ENCODE results near the gene C11orf24. TPM values are rescaled to one million over a fixed set of nuclear protein-coding genes. Genes with fewer than 3 reads are reported as not detected.
"Not testable (repeated sequence)": the region's sequence is repeated elsewhere in the genome, so short reads cannot be mapped to it uniquely, and the experiment has no call there.

C11orf24 gene
- total and polyA plus RNA-seq, 5 donors from 2014 or later = 6.6 to 11.0 (median 9.1) TPM

DNA sequence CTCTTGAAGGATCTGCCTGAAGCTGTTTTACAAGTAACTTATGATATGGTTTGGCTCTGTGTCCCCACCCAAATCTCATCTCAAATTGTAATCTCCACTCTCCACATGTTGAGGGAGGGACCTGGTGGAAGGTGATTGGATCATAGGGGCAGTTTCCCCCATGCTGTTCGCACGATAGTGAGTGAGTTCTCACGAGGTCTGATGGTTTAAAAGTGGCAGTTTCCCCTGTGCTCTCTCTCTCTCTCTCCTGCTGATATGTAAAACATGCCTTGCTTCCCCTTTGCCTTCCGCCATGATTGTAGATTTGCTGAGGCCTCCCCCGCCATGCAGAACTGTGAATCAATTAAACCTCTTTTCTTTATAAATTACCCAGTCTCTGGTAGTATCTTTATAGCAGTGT, 26.9 kb downstream of the C11orf24 start:
- H3K27me3 ChIP-seq (ENCODE audit: control insufficient read depth, insufficient read depth, low read length); DNase-seq; H3K36me3 Mint-ChIP-seq; H3K27ac ChIP-seq (ENCODE audit: insufficient read depth, low read length, poor library complexity, severe bottlenecking); H3K4me3 Mint-ChIP-seq; H3K27ac Mint-ChIP-seq; H3K36me3 ChIP-seq (ENCODE audit: control insufficient read depth, insufficient read depth, low read length); H3K4me1 Mint-ChIP-seq; H3K4me3 ChIP-seq (ENCODE audit: low read depth, low read length); H3K9me3 ChIP-seq (ENCODE audit: control insufficient read depth in 2 of 2, low read length in 2 of 2); ATAC-seq (ENCODE audit: low read depth in 2 of 2); H3K4me1 ChIP-seq (ENCODE audit: control insufficient read depth, insufficient read depth, low read length, poor library complexity, severe bottlenecking): not testable (repeated sequence)
- Mint-ChIP-seq H3K9me3 (peaks cover 0 to 12% (median 6%) of the 10 kb centered on the region in 7 donors), H3K27me3 (peaks cover 24% of the 10 kb centered on the region)

DNA sequence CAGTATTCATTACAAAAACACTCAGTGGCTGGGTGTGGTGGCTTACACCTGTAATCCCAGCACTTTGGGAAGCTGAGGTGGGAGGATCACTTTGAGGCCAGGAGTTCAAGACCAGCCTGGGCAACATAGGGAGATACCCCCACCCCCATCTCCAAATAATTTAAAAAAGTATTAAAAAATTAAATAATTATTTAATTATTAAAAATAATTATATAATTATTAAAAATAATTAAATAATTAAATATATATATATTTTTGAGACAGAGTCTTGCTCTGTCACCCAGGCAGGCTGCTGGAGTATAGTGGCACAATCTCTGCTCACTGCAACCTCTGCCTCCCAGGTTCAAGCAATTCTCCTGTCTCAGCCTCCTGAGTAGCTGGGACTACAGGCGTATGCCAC, 27.9 kb downstream of the C11orf24 start:
- H3K9me3 Mint-ChIP-seq; DNase-seq; ATAC-seq (ENCODE audit: low read depth in 2 of 2); H3K36me3 ChIP-seq (ENCODE audit: control insufficient read depth, insufficient read depth, low read length); H3K9me3 ChIP-seq (ENCODE audit: control insufficient read depth in 2 of 2, low read length in 2 of 2); H3K27ac ChIP-seq (ENCODE audit: insufficient read depth, low read length, poor library complexity, severe bottlenecking); H3K27ac Mint-ChIP-seq; H3K36me3 Mint-ChIP-seq; H3K4me3 Mint-ChIP-seq; H3K4me1 Mint-ChIP-seq; H3K27me3 ChIP-seq (ENCODE audit: control insufficient read depth, insufficient read depth, low read length); H3K4me1 ChIP-seq (ENCODE audit: control insufficient read depth, insufficient read depth, low read length, poor library complexity, severe bottlenecking); H3K4me3 ChIP-seq (ENCODE audit: low read depth, low read length): not testable (repeated sequence)
- peaks cover 25% of the 10 kb centered on the region for H3K27me3 Mint-ChIP-seq

DNA sequence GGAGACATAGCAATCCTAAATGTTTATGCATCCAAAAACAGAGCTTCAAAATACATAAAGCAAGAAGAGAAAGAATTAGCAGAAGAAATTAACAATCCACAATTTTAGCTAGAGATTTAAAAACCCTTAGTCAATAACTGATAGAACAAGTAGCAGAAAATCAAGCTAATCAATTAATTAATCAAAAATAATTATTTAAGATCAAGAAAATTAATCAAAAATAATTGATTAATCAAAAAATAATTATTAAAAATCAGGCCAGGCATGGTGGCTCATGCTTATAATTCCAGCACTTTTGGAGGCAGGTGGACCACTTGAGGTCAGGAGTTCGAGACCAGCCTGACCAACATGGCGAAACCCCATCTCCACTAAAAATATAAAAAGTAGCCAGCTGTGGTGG, 29.2 kb downstream of the C11orf24 start:
- Mint-ChIP-seq H3K4me3 (no peak overlapping the region), H3K9me3 (peaks cover 0 to 6% (median 0%) of the 10 kb centered on the region in 7 donors), H3K27ac (no peak overlapping the region), H3K4me1 (no peaks in the 10 kb centered on the region), H3K36me3 (no peaks in the 10 kb centered on the region), H3K27me3 (peaks cover 33% of the 10 kb centered on the region)
- Histone ChIP-seq H3K4me3 (ENCODE audit: low read depth, low read length) (no peak overlapping the region), H3K36me3 (ENCODE audit: control insufficient read depth, insufficient read depth, low read length) (no peaks in the 10 kb centered on the region), H3K27ac (ENCODE audit: insufficient read depth, low read length, poor library complexity, severe bottlenecking) (no peak overlapping the region), H3K9me3 (ENCODE audit: control insufficient read depth in 2 of 2, low read length in 2 of 2) (peaks cover 0 to 1% of the 10 kb centered on the region in 2 experiments), H3K4me1 (ENCODE audit: control insufficient read depth, insufficient read depth, low read length, poor library complexity, severe bottlenecking) (no peaks in the 10 kb centered on the region), H3K27me3 (ENCODE audit: control insufficient read depth, insufficient read depth, low read length) (peaks cover 6% of the 10 kb centered on the region)
- ATAC-seq (ENCODE audit: low read depth in 2 of 2) (no peak), DNase-seq (no peak)

DNA sequence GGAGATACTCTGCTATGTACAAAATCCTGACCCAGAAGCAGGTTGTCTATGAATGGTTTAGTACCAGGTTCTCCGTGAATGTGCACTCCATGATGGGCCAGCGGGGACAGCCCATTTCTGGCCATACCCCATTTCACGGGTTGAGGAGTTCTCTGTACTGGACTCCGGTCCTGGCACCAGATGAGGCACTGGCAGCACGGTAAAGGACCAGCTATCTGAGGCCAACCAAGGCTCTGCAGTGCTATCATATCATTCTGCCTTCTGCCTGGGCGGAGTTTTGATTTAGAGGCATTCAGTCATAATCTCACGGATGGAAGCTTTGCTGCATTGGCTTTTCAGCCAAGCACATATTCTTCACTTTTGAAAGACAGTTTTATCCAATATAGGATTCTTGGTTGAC, 40.2 kb downstream of the C11orf24 start:
- DNase-seq (no peak), ATAC-seq (ENCODE audit: low read depth in 2 of 2) (no peak)
- H3K9me3 Mint-ChIP-seq = peaks cover 0 to 24% (median 6%) of the 10 kb centered on the region in 7 donors
- Histone ChIP-seq H3K27me3 (ENCODE audit: control insufficient read depth, insufficient read depth, low read length) (peaks cover 3% of the 10 kb centered on the region), H3K27ac (ENCODE audit: insufficient read depth, low read length, poor library complexity, severe bottlenecking) (no peak overlapping the region), H3K9me3 (ENCODE audit: control insufficient read depth in 2 of 2, low read length in 2 of 2) (peaks cover 13 to 15% of the 10 kb centered on the region in 2 experiments), H3K4me3 (ENCODE audit: low read depth, low read length) (no peak overlapping the region), H3K36me3 (ENCODE audit: control insufficient read depth, insufficient read depth, low read length) (no peaks in the 10 kb centered on the region), H3K4me1 (ENCODE audit: control insufficient read depth, insufficient read depth, low read length, poor library complexity, severe bottlenecking) (no peaks in the 10 kb centered on the region)
- H3K27me3 Mint-ChIP-seq = peaks cover 37% of the 10 kb centered on the region
- H3K36me3 Mint-ChIP-seq = no peaks in the 10 kb centered on the region
- H3K27ac Mint-ChIP-seq = no peak overlapping the region
- H3K4me1 Mint-ChIP-seq = no peaks in the 10 kb centered on the region
- H3K4me3 Mint-ChIP-seq = no peak overlapping the region

DNA sequence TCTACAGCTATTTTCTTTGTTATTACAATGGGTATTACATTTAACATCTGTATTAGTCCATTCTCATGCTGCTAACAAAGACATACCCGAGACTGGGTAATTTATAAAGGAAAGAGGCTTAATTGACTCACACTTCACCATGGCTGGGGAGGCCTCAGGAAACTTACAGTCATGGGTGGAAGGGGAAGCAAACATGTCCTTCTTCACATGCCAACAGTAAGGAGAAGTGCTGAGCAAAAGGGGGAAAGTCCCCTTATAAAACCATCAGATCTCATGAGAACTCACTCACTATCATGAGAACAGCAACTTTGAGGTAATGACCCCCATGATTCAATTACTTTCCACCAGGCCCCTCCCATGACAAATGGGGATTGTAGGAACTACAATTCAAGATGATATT, 42.2 kb downstream of the C11orf24 start:
- Mint-ChIP-seq H3K4me1 (no peaks in the 10 kb centered on the region), H3K9me3 (peaks cover 0 to 28% (median 6%) of the 10 kb centered on the region in 7 donors), H3K27me3 (peaks cover 34% of the 10 kb centered on the region), H3K4me3 (no peak overlapping the region), H3K36me3 (no peaks in the 10 kb centered on the region), H3K27ac (no peak overlapping the region)
- no peak overlapping the region for H3K27ac ChIP-seq (ENCODE audit: insufficient read depth, low read length, poor library complexity, severe bottlenecking)
- H3K4me3 ChIP-seq (ENCODE audit: low read depth, low read length) = no peak overlapping the region
- H3K4me1 ChIP-seq (ENCODE audit: control insufficient read depth, insufficient read depth, low read length, poor library complexity, severe bottlenecking) = no peaks in the 10 kb centered on the region
- H3K36me3 ChIP-seq (ENCODE audit: control insufficient read depth, insufficient read depth, low read length) = no peaks in the 10 kb centered on the region
- no peak for ATAC-seq (ENCODE audit: low read depth in 2 of 2)
- H3K9me3 ChIP-seq (ENCODE audit: control insufficient read depth in 2 of 2, low read length in 2 of 2) = peaks cover 13 to 15% of the 10 kb centered on the region in 2 experiments
- no peaks in the 10 kb centered on the region for H3K27me3 ChIP-seq (ENCODE audit: control insufficient read depth, insufficient read depth, low read length)
- no peak for DNase-seq

DNA sequence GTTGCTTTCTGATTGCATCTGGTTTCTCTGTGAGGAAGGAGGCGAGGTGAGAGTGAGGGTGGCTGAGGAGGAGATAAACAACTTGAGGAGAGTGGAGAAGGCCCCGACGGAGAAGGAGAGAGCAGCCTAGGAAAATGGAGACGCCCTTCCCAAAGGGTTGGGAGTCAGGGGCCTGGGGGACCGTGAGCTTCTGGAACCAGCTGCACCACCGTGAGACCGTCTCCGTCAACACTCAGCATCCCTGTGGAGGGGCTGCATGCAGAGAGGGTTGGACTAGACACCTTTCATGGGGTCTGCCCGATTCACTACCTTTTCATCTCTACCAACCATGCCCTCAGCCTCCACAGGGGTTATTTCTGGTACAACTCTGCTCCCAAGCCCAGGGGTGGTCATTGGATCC, 45.4 kb downstream of the C11orf24 start:
- no peak overlapping the region for H3K4me3 Mint-ChIP-seq
- H3K4me1 Mint-ChIP-seq = no peaks in the 10 kb centered on the region
- H3K27ac Mint-ChIP-seq = peak overlapping the region in 1 of 3 donors; percentile 20

DNA sequence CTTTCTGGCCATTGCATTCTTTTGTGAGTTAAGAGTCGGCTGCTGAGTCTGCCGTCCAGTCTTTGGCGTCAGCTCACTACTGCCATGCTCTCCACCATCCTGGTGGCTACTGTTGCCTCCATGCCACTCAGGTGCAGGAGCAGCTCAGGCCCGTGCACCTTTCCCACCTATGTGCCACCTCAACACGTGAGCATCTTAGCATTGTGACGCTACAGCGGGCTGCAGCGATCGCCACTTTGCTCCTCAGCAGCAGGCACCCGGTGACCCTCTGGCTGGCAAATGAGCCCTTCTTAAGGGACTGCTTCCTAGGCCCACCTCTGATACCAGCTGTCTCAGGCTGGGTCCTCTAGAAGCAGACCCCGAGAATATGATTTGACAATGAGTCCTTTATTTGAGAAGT, 47.2 kb downstream of the C11orf24 start:
- ATAC-seq (ENCODE audit: low read depth in 2 of 2) (no peak), DNase-seq (no peak)
- Mint-ChIP-seq H3K9me3 (peaks cover 0 to 15% (median 6%) of the 10 kb centered on the region in 7 donors), H3K4me1 (no peaks in the 10 kb centered on the region), H3K4me3 (no peak overlapping the region), H3K27me3 (peaks cover 30% of the 10 kb centered on the region), H3K27ac (no peak overlapping the region), H3K36me3 (no peaks in the 10 kb centered on the region)
- H3K27me3 ChIP-seq (ENCODE audit: control insufficient read depth, insufficient read depth, low read length) = no peaks in the 10 kb centered on the region
- no peak overlapping the region for H3K27ac ChIP-seq (ENCODE audit: insufficient read depth, low read length, poor library complexity, severe bottlenecking)
- no peak overlapping the region for H3K4me3 ChIP-seq (ENCODE audit: low read depth, low read length)
- no peaks in the 10 kb centered on the region for H3K4me1 ChIP-seq (ENCODE audit: control insufficient read depth, insufficient read depth, low read length, poor library complexity, severe bottlenecking)
- peaks cover 9 to 11% of the 10 kb centered on the region in 2 experiments for H3K9me3 ChIP-seq (ENCODE audit: control insufficient read depth in 2 of 2, low read length in 2 of 2)
- H3K36me3 ChIP-seq (ENCODE audit: control insufficient read depth, insufficient read depth, low read length) = no peaks in the 10 kb centered on the region

More for the DNA sequence above, 45.4 kb downstream of the C11orf24 start:
- Mint-ChIP-seq H3K27me3 (peaks cover 35% of the 10 kb centered on the region), H3K36me3 (no peaks in the 10 kb centered on the region), H3K9me3 (peaks cover 0 to 27% (median 6%) of the 10 kb centered on the region in 7 donors)
- Histone ChIP-seq H3K4me3 (ENCODE audit: low read depth, low read length) (no peak overlapping the region), H3K9me3 (ENCODE audit: control insufficient read depth in 2 of 2, low read length in 2 of 2) (peaks cover 13 to 15% of the 10 kb centered on the region in 2 experiments), H3K27me3 (ENCODE audit: control insufficient read depth, insufficient read depth, low read length) (no peaks in the 10 kb centered on the region), H3K36me3 (ENCODE audit: control insufficient read depth, insufficient read depth, low read length) (no peaks in the 10 kb centered on the region), H3K4me1 (ENCODE audit: control insufficient read depth, insufficient read depth, low read length, poor library complexity, severe bottlenecking) (no peaks in the 10 kb centered on the region), H3K27ac (ENCODE audit: insufficient read depth, low read length, poor library complexity, severe bottlenecking) (no peak overlapping the region)
- ATAC-seq (ENCODE audit: low read depth in 2 of 2) (no peak), DNase-seq (no peak)

DNA sequence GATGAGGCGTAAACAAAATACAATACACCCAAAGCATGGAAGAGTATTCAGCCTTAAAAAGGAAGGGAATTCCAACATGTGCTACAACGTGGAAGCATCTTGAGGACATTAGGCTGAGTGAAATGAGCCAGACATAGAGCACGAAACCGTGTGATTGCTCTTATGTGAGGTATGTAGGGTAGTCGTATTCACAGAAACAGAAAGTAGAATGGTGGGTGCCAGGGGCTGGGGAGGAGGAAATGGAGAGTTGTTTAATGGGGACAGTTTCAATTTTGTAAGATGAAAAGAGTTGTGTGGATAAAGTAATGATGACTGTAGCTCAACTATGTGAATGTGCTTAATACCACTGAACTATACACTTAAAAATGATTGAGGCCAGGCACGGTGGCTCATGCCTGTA, 48.5 kb downstream of the C11orf24 start:
- Histone ChIP-seq H3K9me3 (ENCODE audit: control insufficient read depth in 2 of 2, low read length in 2 of 2) (no peaks in the 10 kb centered on the region), H3K27me3 (ENCODE audit: control insufficient read depth, insufficient read depth, low read length) (no peaks in the 10 kb centered on the region), H3K4me1 (ENCODE audit: control insufficient read depth, insufficient read depth, low read length, poor library complexity, severe bottlenecking) (no peaks in the 10 kb centered on the region), H3K4me3 (ENCODE audit: low read depth, low read length) (no peak overlapping the region), H3K36me3 (ENCODE audit: control insufficient read depth, insufficient read depth, low read length) (no peaks in the 10 kb centered on the region), H3K27ac (ENCODE audit: insufficient read depth, low read length, poor library complexity, severe bottlenecking) (no peak overlapping the region)
- no peak for ATAC-seq (ENCODE audit: low read depth in 2 of 2)
- Mint-ChIP-seq H3K4me1 (no peaks in the 10 kb centered on the region), H3K27me3 (peaks cover 19% of the 10 kb centered on the region), H3K9me3 (peaks cover 0 to 5% (median 0%) of the 10 kb centered on the region in 7 donors), H3K4me3 (no peak overlapping the region), H3K36me3 (no peaks in the 10 kb centered on the region), H3K27ac (no peak overlapping the region)
- DNase-seq = peak in 1 of 3 donors; percentile 17

Measured in CD4-positive, CD25-positive, alpha-beta regulatory T cell (primary cell).